Measurements from ENCODE around the gene DDIT3.
"Not testable (repeated sequence)": the region's sequence is repeated elsewhere in the genome, so short reads cannot be mapped to it uniquely, and the experiment has no call there.

Gene DDIT3

GRCh38 chr12:57511588-57512325 lies 8.6 kb downstream of the DDIT3 start:
- no peak for DNase-seq

GRCh38 chr12:57511161-57511560 lies 9.2 kb downstream of the DDIT3 start:
- DNase-seq: no peak

GRCh38 chr12:57507796-57508195 lies 12.5 kb downstream of the DDIT3 start:
- DNase-seq: not testable (repeated sequence)

DNA sequence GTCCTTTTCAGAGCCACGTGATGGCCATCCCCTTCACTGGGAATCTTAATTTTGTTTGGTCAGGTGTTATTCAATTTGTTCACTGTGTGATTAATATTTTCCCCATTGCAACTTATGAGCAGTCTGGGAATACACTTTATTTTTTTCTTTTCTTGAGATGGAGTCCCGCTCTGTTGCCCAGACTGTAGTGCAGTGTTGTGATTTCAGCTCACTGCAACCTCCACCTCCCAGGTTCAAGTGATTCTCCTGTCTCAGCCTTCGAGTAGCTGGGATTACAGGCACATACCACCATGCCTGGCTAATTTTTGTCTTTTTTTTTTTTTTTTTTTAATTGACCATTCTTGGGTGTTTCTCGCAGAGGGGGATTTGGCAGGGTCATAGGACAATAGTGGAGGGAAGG lies 13.8 kb downstream of the DDIT3 start:
- DNase-seq: not testable (repeated sequence)

DNA sequence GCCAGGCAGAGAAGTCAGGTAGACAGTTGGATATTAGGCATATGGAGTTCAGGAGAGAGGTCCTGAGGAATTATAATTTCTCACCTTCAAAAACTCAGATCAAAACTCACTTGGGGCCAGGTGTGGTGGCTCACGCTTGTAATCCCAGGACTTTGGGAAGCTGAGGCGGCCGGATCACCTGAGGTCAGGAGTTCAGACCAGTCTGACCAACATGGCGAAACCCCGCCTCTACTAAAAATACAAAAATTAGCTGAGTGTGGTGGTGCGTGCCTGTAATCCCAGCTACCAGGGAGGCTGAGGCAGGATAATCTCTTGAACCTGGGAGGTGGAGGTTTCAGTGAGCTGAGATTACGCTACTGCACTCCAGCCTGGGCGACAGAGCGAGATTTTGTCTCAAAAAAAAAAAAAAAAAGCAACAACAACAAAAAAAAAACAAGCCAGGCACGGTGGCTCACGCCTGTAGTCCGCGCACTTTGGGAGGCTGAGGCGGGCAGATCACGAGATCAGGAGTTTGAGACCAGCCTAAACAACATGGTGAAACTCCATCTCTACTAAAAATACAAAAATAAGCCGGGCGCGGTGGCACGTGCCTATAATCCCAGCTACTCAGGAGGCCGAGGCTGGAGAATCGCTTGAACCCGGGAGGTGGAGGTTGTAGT lies 17.9 kb downstream of the DDIT3 start:
- not testable (repeated sequence) for DNase-seq

- DNase-seq: no peak
These were observed 20.1 kb downstream of the DDIT3 start for GRCh38 chr12:57500213-57500612.

DNA sequence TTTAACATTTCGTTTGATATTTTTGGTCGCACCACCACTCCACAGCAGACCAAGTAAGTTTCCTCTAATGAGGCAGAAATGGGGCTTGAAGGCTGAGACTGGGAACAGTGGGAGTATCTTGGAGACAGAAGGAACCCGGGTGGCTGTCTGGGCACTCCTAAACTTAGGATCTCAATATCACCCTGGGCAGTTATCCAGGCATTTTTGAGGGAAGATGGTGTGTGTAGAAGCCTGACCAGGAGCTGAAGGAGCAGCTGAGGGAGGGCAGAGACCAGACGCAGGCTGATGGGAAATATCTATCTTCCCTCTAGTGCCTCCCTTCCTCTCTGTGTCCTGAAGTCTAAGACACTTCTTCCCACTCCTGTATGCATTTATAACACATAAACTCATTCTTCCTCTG lies 21.7 kb downstream of the DDIT3 start:
- no peak for DNase-seq

DNA sequence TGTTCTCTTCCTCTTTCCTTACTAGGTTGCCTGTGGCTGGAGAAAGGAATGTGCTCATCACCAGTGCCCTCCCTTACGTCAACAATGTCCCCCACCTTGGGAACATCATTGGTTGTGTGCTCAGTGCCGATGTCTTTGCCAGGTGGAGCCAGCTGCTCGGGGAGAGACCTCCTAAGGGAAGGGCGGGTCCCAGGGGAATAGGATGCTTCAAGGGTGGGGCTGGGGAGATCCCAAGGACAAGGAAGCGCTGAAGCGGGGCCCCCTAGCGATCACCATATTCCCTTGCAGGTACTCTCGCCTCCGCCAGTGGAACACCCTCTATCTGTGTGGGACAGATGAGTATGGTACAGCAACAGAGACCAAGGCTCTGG lies 22.2 kb downstream of the DDIT3 start:
- DNase-seq: no peak

DNA sequence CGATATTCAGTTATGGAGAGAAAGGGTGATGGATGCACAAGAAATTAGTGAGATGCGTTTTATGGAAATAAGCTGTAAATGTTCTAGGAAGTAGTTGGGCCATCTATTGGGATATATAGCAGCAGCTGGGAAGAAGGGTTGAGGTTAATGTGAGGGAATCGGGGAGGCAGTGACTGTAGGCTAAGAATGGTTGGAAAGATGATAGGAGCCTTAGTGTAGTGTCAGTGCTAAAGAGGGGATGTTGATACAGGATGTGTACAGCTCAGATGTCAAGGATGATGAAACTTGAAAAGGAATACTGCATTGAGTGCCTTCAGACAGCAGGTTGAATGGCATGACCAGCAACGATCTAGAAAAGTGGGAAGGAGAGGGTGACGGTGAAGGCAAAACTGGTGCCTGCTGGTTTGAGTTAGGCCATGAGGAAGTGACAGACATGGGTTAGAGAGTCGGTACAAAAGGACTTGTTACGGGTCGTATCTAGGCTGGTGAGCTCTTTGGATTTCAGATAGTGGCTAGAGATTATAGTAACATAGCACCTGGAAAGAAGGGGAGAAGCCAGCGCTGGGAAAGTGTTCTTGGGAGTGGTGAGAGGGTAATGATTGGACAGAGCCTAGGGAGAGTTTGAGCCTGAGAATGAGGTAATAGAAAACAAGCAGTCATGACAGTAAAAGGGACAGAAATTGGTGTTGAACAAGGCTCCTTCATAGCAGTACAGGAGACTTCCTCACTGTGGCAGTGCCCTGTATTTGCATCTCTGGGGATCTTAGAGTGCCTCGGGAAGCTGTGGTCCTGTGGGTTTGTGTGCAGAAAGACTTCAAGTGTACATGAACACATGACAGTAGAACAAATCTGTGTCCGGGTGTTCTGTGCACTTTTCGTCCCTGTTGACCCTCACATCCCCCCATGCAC lies 22.8 kb downstream of the DDIT3 start:
- DNase-seq: no peak

DNA sequence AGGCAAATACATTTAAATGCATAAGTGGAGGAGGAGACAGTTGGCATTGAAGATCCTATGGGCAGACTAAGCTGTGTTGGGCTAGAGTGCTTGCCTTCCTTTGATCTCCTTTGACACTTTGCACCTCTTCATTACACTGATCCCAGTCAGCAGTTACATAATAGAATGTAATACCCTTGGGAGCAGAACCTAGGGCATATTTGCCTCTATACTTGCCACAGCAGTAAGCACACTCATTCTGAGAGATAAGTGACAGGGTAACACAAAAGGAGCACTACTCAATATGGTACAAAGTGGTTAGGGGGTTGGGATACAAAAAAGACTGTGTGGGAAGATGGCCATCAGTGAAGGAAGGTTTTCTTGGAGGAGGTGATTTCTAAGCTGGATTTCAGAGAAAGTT lies 23.5 kb downstream of the DDIT3 start:
- DNase-seq: no peak

- not testable (repeated sequence) for DNase-seq
These were observed 25.1 kb downstream of the DDIT3 start for GRCh38 chr12:57495051-57495701.

GRCh38 chr12:57491393-57492280 lies 28.7 kb downstream of the DDIT3 start:
- DNase-seq: no peak

- DNase-seq: no peak
These were observed 30.2 kb downstream of the DDIT3 start for GRCh38 chr12:57490126-57490525.

DNA sequence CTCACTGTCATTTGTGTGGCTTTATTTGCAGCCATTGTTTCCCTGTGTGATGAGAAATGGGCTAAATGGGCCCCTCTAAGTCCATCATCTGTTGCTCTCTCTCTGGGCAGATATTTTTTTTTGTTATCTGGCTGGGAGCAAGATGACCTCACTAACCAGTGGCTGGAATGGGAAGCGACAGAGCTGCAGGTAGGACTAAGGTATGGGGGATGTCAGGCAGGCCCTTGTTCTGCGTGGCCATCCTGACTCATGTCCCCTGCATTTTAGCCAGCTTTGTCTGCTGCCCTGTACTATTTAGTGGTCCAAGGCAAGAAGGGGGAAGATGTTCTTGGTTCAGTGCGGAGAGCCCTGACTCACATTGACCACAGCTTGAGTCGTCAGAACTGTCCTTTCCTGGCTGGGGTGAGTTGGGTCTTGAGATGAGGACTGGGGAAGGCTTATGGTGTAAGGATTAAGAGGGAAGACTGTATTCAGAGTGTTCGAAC lies 31.1 kb downstream of the DDIT3 start:
- no peak for DNase-seq

DNA sequence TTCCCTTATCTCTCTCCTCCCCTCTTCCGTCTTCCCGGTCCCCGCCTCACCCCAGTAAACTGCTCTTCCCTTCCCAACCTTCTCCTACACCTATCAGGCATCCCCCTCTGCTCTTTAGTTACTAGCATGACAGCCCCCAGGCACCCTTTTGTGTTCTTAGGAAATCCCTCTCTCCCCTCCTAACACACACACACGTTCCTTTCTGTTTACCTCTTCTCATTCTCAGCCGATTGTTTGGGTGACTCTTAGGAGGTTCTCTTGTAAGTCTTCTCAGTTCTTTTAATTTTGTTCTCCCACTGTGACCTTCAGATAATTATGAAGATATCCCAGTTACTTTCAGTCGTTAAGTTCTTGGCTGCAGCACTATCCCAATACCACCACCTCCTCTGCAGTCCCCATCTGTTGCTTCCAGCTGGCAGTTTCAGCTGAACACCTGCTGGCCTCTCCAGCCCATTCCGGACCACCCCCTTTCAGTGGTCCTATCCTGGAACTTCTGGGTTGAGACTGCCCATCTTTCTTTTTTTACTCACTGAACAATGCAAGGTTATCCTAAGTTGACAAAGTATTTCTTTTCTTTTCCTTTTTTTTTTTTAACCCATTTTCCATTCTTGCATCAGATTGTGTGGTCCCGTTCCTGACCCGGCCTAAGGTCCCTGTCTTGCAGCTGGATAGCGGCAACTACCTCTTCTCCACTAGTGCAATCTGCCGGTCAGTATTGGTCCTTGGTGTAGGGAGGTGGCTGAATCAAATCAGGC lies 31.7 kb downstream of the DDIT3 start:
- DNase-seq: no peak

DNA sequence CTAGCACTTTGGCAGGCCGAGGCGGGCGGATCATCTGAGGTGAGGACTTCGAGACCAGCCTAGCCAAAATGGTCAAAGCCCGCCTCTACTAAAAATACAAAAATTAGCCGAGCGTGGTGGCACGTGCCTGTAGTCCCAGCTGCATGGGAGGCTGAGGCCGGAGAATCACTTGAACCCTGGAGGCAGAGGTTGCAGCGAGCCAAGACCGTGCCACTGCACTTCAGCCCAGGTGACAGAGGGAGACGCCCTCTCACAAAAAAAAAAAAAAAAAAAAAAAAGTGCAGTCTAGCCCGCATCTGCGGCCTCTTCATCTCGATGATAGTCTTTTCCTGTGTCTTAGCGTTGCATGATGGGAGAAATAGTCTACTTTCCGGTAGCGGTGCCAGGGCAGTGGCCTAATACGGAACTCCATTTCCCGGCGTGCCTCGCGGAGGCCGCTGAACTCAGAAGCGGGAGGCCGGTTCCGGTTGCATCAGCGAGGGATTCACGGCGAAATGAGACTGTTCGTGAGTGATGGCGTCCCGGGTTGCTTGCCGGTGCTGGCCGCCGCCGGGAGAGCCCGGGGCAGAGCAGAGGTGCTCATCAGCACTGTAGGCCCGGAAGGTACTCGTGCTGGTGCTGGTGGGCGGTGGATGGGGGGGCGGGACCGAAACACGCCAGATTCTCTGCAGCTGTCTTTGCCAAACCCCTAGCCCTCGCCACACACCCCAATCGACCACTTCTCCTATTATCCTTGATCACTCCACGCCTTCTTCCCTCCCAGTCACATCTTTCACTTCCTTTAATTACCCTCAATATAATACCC lies 32.5 kb downstream of the DDIT3 start, which contains the start of gene MARS1:
Gene MARS1 (plus strand): TSS at position 472 of the 805 bp plus-strand sequence. CDS start 23 bp downstream, at position 495.
- peak; percentile 92 for DNase-seq

GRCh38 chr12:57487055-57487596 lies 33.2 kb downstream of the DDIT3 start:
- no peak for DNase-seq

- no peak for DNase-seq
These were observed 34.6 kb downstream of the DDIT3 start for GRCh38 chr12:57485695-57486094.

DNA sequence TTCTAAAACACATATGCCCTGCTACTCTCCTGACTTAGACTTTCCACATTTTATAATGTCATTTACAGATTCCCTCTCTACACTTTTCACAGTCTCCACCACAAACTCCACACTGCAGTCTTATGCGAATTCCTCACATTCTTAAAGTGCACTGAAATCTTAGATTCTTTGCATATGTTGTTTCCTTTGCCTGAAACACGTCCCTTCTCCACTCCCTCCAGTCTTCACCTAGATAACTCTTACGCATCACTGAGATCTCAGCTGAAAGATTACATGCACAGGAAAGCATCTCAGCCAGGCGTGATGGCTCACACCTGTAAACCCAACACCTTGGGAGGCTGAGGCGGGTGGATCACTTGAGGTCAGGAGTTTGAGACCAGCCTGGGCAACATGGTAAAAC lies 36.8 kb downstream of the DDIT3 start:
- no peak for DNase-seq

DNA sequence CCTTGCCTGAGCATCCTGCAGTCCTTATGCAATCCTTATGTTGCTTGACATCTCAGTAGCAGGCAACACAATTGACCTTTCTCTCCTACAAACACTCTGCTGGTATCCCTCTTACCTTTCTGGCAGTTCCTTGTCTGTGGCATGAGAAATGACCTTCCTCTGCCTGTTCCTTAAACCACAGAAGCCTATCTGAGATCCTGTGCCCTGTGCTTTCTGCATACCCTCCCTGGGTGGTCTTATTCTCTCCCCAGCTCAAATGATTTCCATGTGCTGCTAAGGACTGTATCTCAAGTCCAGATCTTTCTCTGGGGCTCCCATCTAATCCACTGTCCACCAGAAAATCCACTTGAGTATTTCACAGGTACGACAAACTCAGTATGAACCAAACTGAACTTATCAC lies 38.6 kb downstream of the DDIT3 start:
- no peak for DNase-seq
